OCI-LY7 (cell line): Measurements from ENCODE around the gene PRX. TPM values are rescaled to one million over a fixed set of nuclear protein-coding genes. Genes with fewer than 3 reads are reported as not detected.

ENCODE experiments used
- BruUV-seq: library from RNA; stranded (reverse); fragments of 400-500 nt; replicated peaks from 2 replicates; lab custom pipeline; 2021; lab: Mats Ljungman, UMichigan
- CTCF ChIA-PET: fragments of 300-600 bp; sonication (Branson Sonifier 250); formaldehyde crosslinking; loops from one replicate; lab custom pipeline; 2022; ENCODE audit warnings: antibody characterized with exemption; ENCODE audit not compliant: unreplicated experiment; lab: Charles Lee
- POLR2A ChIA-PET: fragments of 300-600 bp; sonication (Branson Sonifier 250); formaldehyde crosslinking; loops from one replicate; lab custom pipeline; 2022; ENCODE audit warnings: antibody characterized with exemption; lab: Charles Lee
- DNase-seq: peaks from one replicate; pipeline ENCODE4 v3.0.0-alpha.2; 2015; ENCODE audit warnings: low spot score
- H2AFZ ChIP-seq: fragments of 200-600 bp; sonication (generic), shearing (Covaris generic); 2 replicates; pipeline ENCODE4 v1.6.1; 2014; ENCODE audit warnings: mild to moderate bottlenecking, antibody characterized with exemption, low read length, moderate library complexity
- H3K27ac ChIP-seq: fragments of 200-600 bp; sonication (generic); 2 replicates; pipeline ENCODE4 v1.5.1; 2014; ENCODE audit warnings: mixed run types, low read depth, mild to moderate bottlenecking, moderate library complexity, low read length, inconsistent platforms; ENCODE audit not compliant: poor library complexity, severe bottlenecking
- H3K36me3 ChIP-seq: fragments of 200-600 bp; sonication (generic); 2 replicates; pipeline ENCODE4 v1.6.1; 2014; ENCODE audit warnings: mild to moderate bottlenecking, antibody characterized with exemption, low read length, moderate library complexity, mixed read lengths; ENCODE audit not compliant: insufficient read depth
- H3K4me1 ChIP-seq: fragments of 200-600 bp; sonication (generic); 2 replicates; pipeline ENCODE4 v1.5.1; 2014; ENCODE audit warnings: mild to moderate bottlenecking, low read length; ENCODE audit not compliant: insufficient read depth, poor library complexity, severe bottlenecking
- H3K4me2 ChIP-seq: fragments of 200-600 bp; sonication (generic); 2 replicates; pipeline ENCODE4 v1.6.1; 2014; ENCODE audit warnings: mild to moderate bottlenecking, low read length
- H3K4me3 ChIP-seq: fragments of 200-600 bp; sonication (generic); 2 replicates; pipeline ENCODE4 v1.5.1; 2014; ENCODE audit warnings: mild to moderate bottlenecking, low read depth, low read length; ENCODE audit not compliant: poor library complexity, severe bottlenecking
- H3K79me2 ChIP-seq: fragments of 200-600 bp; sonication (generic); 2 replicates; pipeline ENCODE4 v1.6.1; 2016; ENCODE audit warnings: low read depth, mild to moderate bottlenecking, low read length, moderate library complexity, mixed read lengths; ENCODE audit not compliant: insufficient read depth
- H3K9me2 ChIP-seq: fragments of 200-600 bp; sonication (generic); 2 replicates; pipeline ENCODE4 v1.6.1; 2016; ENCODE audit warnings: mild to moderate bottlenecking, low read length, mixed read lengths; ENCODE audit not compliant: insufficient read depth
- H3K9me3 ChIP-seq: fragments of 200-600 bp; sonication (generic); 2 replicates; pipeline ENCODE4 v1.6.1; 2014; ENCODE audit warnings: mild to moderate bottlenecking, mixed run types, low read length, mixed read lengths
- H4K20me1 ChIP-seq: fragments of 200-600 bp; sonication (generic); 2 replicates; pipeline ENCODE4 v1.6.1; 2014; ENCODE audit warnings: mild to moderate bottlenecking, antibody characterized with exemption, low read length, moderate library complexity, mixed read lengths; ENCODE audit not compliant: insufficient read depth
- CTCF ChIP-seq: fragments of 200-600 bp; sonication (generic); conservative IDR thresholded peaks from 2 replicates; pipeline ENCODE4 v1.5.1; 2014; ENCODE audit warnings: mild to moderate bottlenecking, antibody characterized with exemption, low read length, moderate library complexity, mixed read lengths
- EZH2phosphoT487 ChIP-seq: fragments of 200-600 bp; sonication (generic); IDR thresholded peaks from 2 replicates; pipeline ENCODE4 v1.6.1; 2018; ENCODE audit warnings: low read depth, borderline replicate concordance, mild to moderate bottlenecking, mixed run types, antibody characterized with exemption, low read length, moderate library complexity, mixed read lengths
- intact Hi-C: fragments of 100-400 bp; cut with micrococcal nuclease; formaldehyde crosslinking; loops from one replicate; pipeline ENCODE4 v1.10.0; 2022; ENCODE audit not compliant: unreplicated experiment
- total RNA-seq, 2 experiments: library from RNA; depleted of rRNA in 1 of 2; stranded (reverse); fragments of >200 nt in 1 of 2; shearing (Covaris generic) in 1 of 2; gene quantifications; 2 replicates each; pipeline ENCODE4 v1.2.3, GENCODE V29; 2014 to 2022

PRX gene
- total RNA-seq, 2 experiments from 2014 or later = 2.2 to 4.9 TPM

GRCh38 chr19:40392894-40393517 is 20.2 kb downstream of the PRX start:
- CTCF ChIA-PET = no interaction called here
- Histone ChIP-seq H3K9me3 (no peaks in the 10 kb centered on the region), H3K4me1 (no peaks in the 10 kb centered on the region), H4K20me1 (no peaks in the 10 kb centered on the region), H3K27ac (no peak overlapping the region), H3K36me3 (no peaks in the 10 kb centered on the region), H3K4me2 (no peak overlapping the region), H3K79me2 (no peaks in the 10 kb centered on the region), H3K9me2 (no peaks in the 10 kb centered on the region), H3K4me3 (no peak overlapping the region), H2AFZ (no peak overlapping the region)
- no TSS peak for BruUV-seq
- DNase-seq = peak; percentile 51
- no peak for TF ChIP-seq EZH2phosphoT487
- TF ChIP-seq CTCF = peak; percentile 63
- intact Hi-C loops = loop anchor here (1.0 kb wide), 1 partner anchor 51 kb away; the partner anchor contains the start of gene SERTAD3
- POLR2A ChIA-PET = no interaction called here

GRCh38 chr19:40392123-40392522 is 21.1 kb downstream of the PRX start:
- TF ChIP-seq CTCF (no peak), EZH2phosphoT487 (no peak)
- Histone ChIP-seq H3K4me3 (no peak overlapping the region), H3K9me3 (no peaks in the 10 kb centered on the region), H3K79me2 (no peaks in the 10 kb centered on the region), H2AFZ (no peak overlapping the region), H3K4me1 (no peaks in the 10 kb centered on the region), H3K9me2 (no peaks in the 10 kb centered on the region), H3K36me3 (no peaks in the 10 kb centered on the region), H4K20me1 (no peaks in the 10 kb centered on the region), H3K4me2 (no peak overlapping the region), H3K27ac (no peak overlapping the region)
- intact Hi-C loops = no loop called here
- ChIA-PET CTCF (no interaction called here), POLR2A (no interaction called here)
- BruUV-seq = no TSS peak
- DNase-seq = no peak

- BruUV-seq = no TSS peak
- ChIA-PET POLR2A (no interaction called here), CTCF (no interaction called here)
- Histone ChIP-seq H3K4me3 (no peak within 1 kb of the TSS), H3K36me3 (no peaks in the 10 kb centered on the region), H3K4me1 (no peaks in the 10 kb centered on the region), H4K20me1 (no peaks in the 10 kb centered on the region), H3K9me2 (no peaks in the 10 kb centered on the region), H3K79me2 (no peaks in the 10 kb centered on the region), H2AFZ (no peak within 1 kb of the TSS), H3K27ac (no peak within 1 kb of the TSS), H3K9me3 (no peaks in the 10 kb centered on the region), H3K4me2 (no peak within 1 kb of the TSS)
- no peak for DNase-seq
- TF ChIP-seq EZH2phosphoT487 = no peak
- TF ChIP-seq CTCF = no peak
- intact Hi-C loops = no loop called here
Measured at GRCh38 chr19:40390084-40390742, 23.0 kb downstream of the PRX start, which contains the start of gene HIPK4. TSS of gene HIPK4 (minus strand) at chr19:40390181. CDS start at chr19:40389902, 279 bp downstream.
